K562 (cell line): ENCODE measurements around the gene DNAJC18. TPM values are rescaled to one million over a fixed set of nuclear protein-coding genes. Genes with fewer than 3 reads are reported as not detected.

Experiments used
- ATAC-seq: fragments of 200-7000 bp; cut with Tn5 transposase; 3 replicates; pipeline ENCODE4 v1.9.1; 2020; ENCODE audit warnings: moderate library complexity
- BruUV-seq: library from RNA; stranded (reverse); fragments of 400-500 nt; replicated peaks from 2 replicates; lab custom pipeline; 2021; lab: Mats Ljungman, UMichigan
- CTCF ChIA-PET: fragments of 300-600 bp; formaldehyde crosslinking; extraction: SDS; loops from one replicate; lab custom pipeline; 2021; ENCODE audit warnings: low intra/inter-chr PET ratio; lab: Yijun Ruan, JAX
- POLR2A ChIA-PET: fragments of 300-600, 350-650 bp; sonication (Branson Sonifier 250); formaldehyde crosslinking; extraction: SDS; loops from one replicate; lab custom pipeline; 2021; ENCODE audit warnings: antibody characterized with exemption, inconsistent platforms; lab: Yijun Ruan, JAX
- DNase-seq, 4 experiments: peaks; one replicate each; pipeline versions ENCODE4 v3.0.0 to v3.0.0-alpha.2; 2011 to 2018; ENCODE audit warnings: low spot score in 3 of 4, mixed read lengths in 3 of 4; ENCODE audit errors: extremely low read depth in 1 of 4
- FAIRE-seq: peaks from 2 replicates; lab custom pipeline; 2011; peaks lifted over from hg19 to GRCh38; lab: Jason Lieb, UNC
- H2AFZ ChIP-seq: 2 replicates; pipeline ENCODE4 v1.6.0; 2011; ENCODE audit warnings: low read depth, low read length, control low read depth, inconsistent platforms
- H3K27ac ChIP-seq: fragments of 200-600 bp; 3 replicates; pipeline ENCODE4 v1.8.0; 2011; ENCODE audit warnings: low read depth, mild to moderate bottlenecking, control low read depth, inconsistent platforms, low read length, moderate library complexity, mixed read lengths; ENCODE audit errors: extremely low read depth
- H3K27me3 ChIP-seq, 2 experiments: fragments of 300-600 bp in 1 of 2; 2 replicates in 1 of 2; 3 replicates in 1 of 2; pipeline versions ENCODE4 v1.6.0 to v1.8.0; 2011; ENCODE audit warnings: inconsistent platforms in 2 of 2, low read length in 2 of 2, mild to moderate bottlenecking in 1 of 2, mixed read lengths in 1 of 2, moderate library complexity in 1 of 2; ENCODE audit not compliant: control insufficient read depth in 2 of 2, insufficient read depth in 2 of 2
- H3K36me3 ChIP-seq: fragments of 300-600 bp; 3 replicates; pipeline ENCODE4 v1.8.0; 2011; ENCODE audit warnings: mild to moderate bottlenecking, low read length, inconsistent platforms; ENCODE audit not compliant: control insufficient read depth, insufficient read depth
- H3K4me1 ChIP-seq, 2 experiments: fragments of 200-600 bp in 1 of 2; replicated peaks in 1 of 2; 2 replicates in 1 of 2; 3 replicates in 1 of 2; pipeline versions ENCODE4 v1.5.1 to v1.8.0; 2011; ENCODE audit warnings: inconsistent platforms in 2 of 2, low read length in 2 of 2, mild to moderate bottlenecking in 1 of 2, mixed read lengths in 1 of 2, moderate library complexity in 1 of 2; ENCODE audit not compliant: control insufficient read depth in 2 of 2, insufficient read depth in 2 of 2
- H3K4me2 ChIP-seq: 2 replicates; pipeline ENCODE4 v1.6.1; 2011; ENCODE audit warnings: low read length, control low read depth, inconsistent platforms, mixed read lengths; ENCODE audit not compliant: insufficient read depth
- H3K4me3 ChIP-seq: fragments of 200-600 bp; sonication (generic), shearing (Covaris generic); 2 replicates; pipeline ENCODE4 v1.5.1; 2016; ENCODE audit warnings: control low read depth, inconsistent platforms
- H3K79me2 ChIP-seq: fragments of 200-600 bp; 3 replicates; pipeline ENCODE4 v1.8.0; 2011; ENCODE audit warnings: low read length, inconsistent platforms; ENCODE audit not compliant: control insufficient read depth, insufficient read depth
- H3K9ac ChIP-seq, 2 experiments: 2 replicates each; pipeline versions ENCODE4 v1.6.0 to v1.6.1; 2011; ENCODE audit warnings: low read depth in 2 of 2, low read length in 2 of 2, control low read depth in 1 of 2, inconsistent platforms in 1 of 2, mild to moderate bottlenecking in 1 of 2, mixed read lengths in 1 of 2; ENCODE audit not compliant: insufficient read depth in 1 of 2
- H3K9me1 ChIP-seq: one replicate; pipeline ENCODE4 v1.6.0; 2011; ENCODE audit warnings: inconsistent platforms, mild to moderate bottlenecking, low read length, moderate library complexity; ENCODE audit not compliant: control insufficient read depth, insufficient read depth
- H3K9me3 ChIP-seq: replicated peaks from 2 replicates; pipeline ENCODE4 v1.5.1; 2011; ENCODE audit warnings: low read depth, low read length, inconsistent platforms; ENCODE audit not compliant: control insufficient read depth, insufficient read depth
- H4K20me1 ChIP-seq: replicated peaks from 2 replicates; pipeline ENCODE4 v1.6.1; 2011; ENCODE audit warnings: low read length, inconsistent platforms, mixed read lengths; ENCODE audit not compliant: control insufficient read depth, insufficient read depth
- ARID4B ChIP-seq: sonication (generic); formaldehyde crosslinking; IDR thresholded peaks from 2 replicates; pipeline ENCODE4 v1.8.0; 2022; ENCODE audit warnings: mild to moderate bottlenecking, missing genetic modification reagents
- BCL6 ChIP-seq: fragments of 250-450 bp; sonication (Bioruptor Pico); IDR thresholded peaks from 2 replicates; pipeline ENCODE4 v1.4.0; 2020
- FIP1L1 ChIP-seq: fragments of 200-400 bp; formaldehyde crosslinking; IDR thresholded peaks from 2 replicates; pipeline ENCODE4 v1.6.1; 2018; ENCODE audit warnings: mild to moderate bottlenecking, low read depth, low read length; ENCODE audit not compliant: poor library complexity, severe bottlenecking
- HMGN3 ChIP-seq: IDR thresholded peaks from 2 replicates; pipeline ENCODE4 v1.6.1; 2011; ENCODE audit warnings: borderline replicate concordance, low read depth, mild to moderate bottlenecking, mixed read lengths, low read length; ENCODE audit not compliant: insufficient read length; ENCODE audit errors: extremely low read depth
- JUND ChIP-seq, 2 experiments: IDR thresholded peaks; 2 replicates in 1 of 2; 3 replicates in 1 of 2; pipeline ENCODE4 v1.6.1; 2011; ENCODE audit warnings: borderline replicate concordance in 2 of 2, low read depth in 2 of 2, low read length in 2 of 2, improper control_type of control experiment in 1 of 2, missing biosample characterization in 1 of 2, missing genetic modification characterization in 1 of 2, missing genetic modification reagents in 1 of 2
- MCM7 ChIP-seq, 2 experiments: fragments of 450-650 bp; IDR thresholded peaks; 2 replicates each; pipeline ENCODE4 v1.6.1; 2016 to 2018
- SMAD4 ChIP-seq: fragments of 250-450 bp; sonication (Bioruptor Pico); conservative IDR thresholded peaks from 2 replicates; pipeline ENCODE4 v1.8.0; 2021; ENCODE audit warnings: inconsistent platforms, mild to moderate bottlenecking, moderate library complexity
- ZNF146 ChIP-seq: IDR thresholded peaks from one replicate; pipeline ENCODE4 v1.6.1; 2018; ENCODE audit warnings: missing compliant biosample characterization; ENCODE audit not compliant: unreplicated experiment
- ZNF311 ChIP-seq: fragments of 250-450 bp; sonication (Bioruptor Pico); IDR thresholded peaks from 2 replicates; pipeline ENCODE4 v1.4.0; 2020; ENCODE audit warnings: mild to moderate bottlenecking, moderate library complexity
- WGBS: fragments of 100-300 bp; shearing (Covaris generic); methylation state at CpG from one replicate; pipeline ENCODE4 v1.1.6; 2016; ENCODE audit warnings: low coverage, mixed read lengths; ENCODE audit not compliant: insufficient coverage; ENCODE audit errors: missing lambda C conversion rate; 5-methylcytosine and 5-hydroxymethylcytosine counted together
- in situ Hi-C: fragments of 300-500 bp; cut with MboI; formaldehyde crosslinking; loops from 4 replicates; pipeline ENCODE4 v1.15.0; 2018; ENCODE audit warnings: inconsistent platforms, mixed read lengths
- intact Hi-C: fragments of 100-400 bp; cut with micrococcal nuclease; formaldehyde crosslinking; loops from 2 replicates; pipeline ENCODE4 v1.14.2; 2022
- polyA plus RNA-seq, 8 experiments: library from polyadenylated mRNA; depleted of rRNA in 4 of 8; stranded (reverse) in 5 of 8; unstranded in 3 of 8; fragments of >200 nt; fragmentation: Nextera tagmentation in 2 of 8; fragmentation: Illumina TruSeq in 1 of 8; extraction: Ambion mirVana in 2 of 8; extraction: Trizol in 1 of 8; gene quantifications; 2 replicates each; pipeline versions ENCODE4 v1.2.1 to v1.2.3, GENCODE V29; 2011 to 2014; ENCODE audit warnings: inconsistent platforms in 1 of 8, missing spikeins in 1 of 8
- total RNA-seq, 7 experiments: library from RNA; depleted of rRNA in 6 of 7; stranded (reverse); fragments of >200 nt in 6 of 7; fragmentation: Illumina TruSeq in 2 of 7; extraction: Trizol in 2 of 7; gene quantifications; 2 replicates each; pipeline versions ENCODE4 v1.2.1 to v1.2.3, GENCODE V29; 2011 to 2021; ENCODE audit warnings: low replicate concordance in 1 of 7
- TF ChIP-seq, protein P1 (sequence below), 2 experiments: fragments of 450-650 bp in 1 of 2; sonication (generic) in 1 of 2; formaldehyde crosslinking in 1 of 2; IDR thresholded peaks in 1 of 2; conservative IDR thresholded peaks in 1 of 2; 2 replicates each; pipeline versions ENCODE4 v1.6.1 to v1.8.1; 2016 to 2023; ENCODE audit warnings: mild to moderate bottlenecking in 2 of 2, moderate library complexity in 2 of 2, inconsistent platforms in 1 of 2, missing genetic modification reagents in 1 of 2

The DNAJC18 gene
- total and polyA plus RNA-seq, 9 of the 15 experiments (the other 6 are each of a cell fraction or from before 2014, with no cell fraction given): 1.5 to 13.3 (median 7.5) TPM

DNA sequence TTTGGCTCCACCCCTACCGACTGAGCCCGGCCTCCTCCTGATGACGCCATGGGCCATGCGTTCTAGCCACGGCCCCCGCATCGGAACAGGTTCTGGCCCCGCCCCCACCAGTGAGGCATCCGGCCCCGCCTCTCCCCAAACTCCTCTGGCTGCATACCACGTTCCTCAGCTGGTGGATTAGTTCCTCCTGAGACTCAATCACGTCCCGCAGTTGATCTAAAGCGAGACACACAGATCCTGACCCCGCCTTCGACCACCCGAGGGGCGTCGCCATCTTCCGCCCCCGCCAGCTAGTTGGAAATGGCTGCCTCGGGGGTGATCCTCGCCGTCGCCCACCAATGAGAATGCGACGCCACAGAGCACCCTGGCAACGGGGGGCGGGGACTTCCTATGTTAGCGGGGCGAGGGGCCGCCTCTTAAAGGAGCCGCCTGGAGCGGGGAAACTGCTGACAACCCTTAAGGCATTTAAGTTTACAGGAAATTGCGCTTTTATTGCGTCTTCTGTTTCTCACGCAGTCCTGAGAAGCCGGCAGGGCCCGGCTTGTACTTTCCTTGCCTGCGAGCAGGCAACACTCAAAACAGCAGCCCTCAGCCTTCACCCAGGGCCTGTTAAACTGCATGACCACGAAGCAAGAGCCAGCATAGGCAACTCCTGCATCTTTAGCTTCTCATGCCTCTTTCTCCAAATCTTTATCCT, 35.4 kb downstream of the DNAJC18 start, which contains the start of gene SPATA24 (continued):
- TF ChIP-seq ARID4B (peak; percentile 47; the same call in 1 of the 2 replicates), MCM7 (IDR thresholded peaks at IDR 0.05) (no peak), FIP1L1 (no peak), SMAD4 (CRISPR knock-in tag) (0 out of 2 replicates have a peak, but pooled peaks have one; percentile 29)

- H3K9me3 ChIP-seq: no peaks in the 10 kb centered on the region
- no peaks in the 10 kb centered on the region for H3K9me1 ChIP-seq
- no peaks in the 10 kb centered on the region for H3K79me2 ChIP-seq
- H4K20me1 ChIP-seq: no peaks in the 10 kb centered on the region
- DNase-seq (no peak), ATAC-seq (peak; percentile 5), FAIRE-seq (no peak)
- BruUV-seq: TSS peak; percentile 92
- CTCF ChIA-PET: no interaction called here
- H3K4me2 ChIP-seq: peak overlapping the region; percentile 99
- WGBS: 3% methylated on average over 7 of the region's 7 CpGs
- intact Hi-C loops: loop anchor here (2.0 to 5.0 kb wide), 2 partner anchors 19 to 61 kb away; partner anchors contain the start of gene PAIP2
- 0 out of 3 replicates have a peak, but pooled peaks cover 2% of the 10 kb centered on the region for H3K36me3 ChIP-seq
- peak overlapping the region; percentile 73 to 88; a peak in 3 of 4 replicates for H3K9ac ChIP-seq
- H3K27me3 ChIP-seq: no peaks in the 10 kb centered on the region
- POLR2A ChIA-PET: interaction anchor here (0.6 to 1.7 kb wide), 6 partner anchors 15 to 181 kb away, joined by 3 to 7 read pairs (median 3); partner anchors contain the start of genes DNAJC18 and PAIP2
- H3K4me1 ChIP-seq: peaks cover 11 to 15% of the 10 kb centered on the region in 2 experiments; a peak in 4 of 5 replicates
- peak overlapping the region; percentile 90 for H3K27ac ChIP-seq
- peak overlapping the region; percentile 97 for H2AFZ ChIP-seq
- H3K4me3 ChIP-seq: peak overlapping the region; percentile 50
- in situ Hi-C loops: no loop called here
- TF ChIP-seq ZNF146: peak; percentile 8
- 0 out of 2 replicates have a peak, but pooled peaks have one; percentile 41 for TF ChIP-seq ZNF311 (CRISPR knock-in tag)
- no peak for TF ChIP-seq BCL6
- TF ChIP-seq HMGN3: no peak
- TF ChIP-seq, protein P1, sequence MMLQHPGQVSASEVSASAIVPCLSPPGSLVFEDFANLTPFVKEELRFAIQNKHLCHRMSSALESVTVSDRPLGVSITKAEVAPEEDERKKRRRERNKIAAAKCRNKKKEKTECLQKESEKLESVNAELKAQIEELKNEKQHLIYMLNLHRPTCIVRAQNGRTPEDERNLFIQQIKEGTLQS (IDR thresholded peaks at IDR 0.05): peak; percentile 95; the same call in 1 of the 2 replicates
- TF ChIP-seq, protein P1 (CRISPR knock-in tag; conservative IDR thresholded peaks at IDR 0.05): no peak
- no peak for TF ChIP-seq JUND (IDR thresholded peaks at IDR 0.05; ENCODE audit: borderline replicate concordance, low read depth, low read length)
- peak; percentile 87; the same call in 2 of the 3 replicates for TF ChIP-seq JUND (tag; IDR thresholded peaks at IDR 0.05; ENCODE audit: borderline replicate concordance, low read depth, low read length)
Measured at GRCh38 chr5:139403418-139403786, 35.9 kb downstream of the DNAJC18 start.
